Measurements from ENCODE around the gene NPAP1.

Gene NPAP1

DNA sequence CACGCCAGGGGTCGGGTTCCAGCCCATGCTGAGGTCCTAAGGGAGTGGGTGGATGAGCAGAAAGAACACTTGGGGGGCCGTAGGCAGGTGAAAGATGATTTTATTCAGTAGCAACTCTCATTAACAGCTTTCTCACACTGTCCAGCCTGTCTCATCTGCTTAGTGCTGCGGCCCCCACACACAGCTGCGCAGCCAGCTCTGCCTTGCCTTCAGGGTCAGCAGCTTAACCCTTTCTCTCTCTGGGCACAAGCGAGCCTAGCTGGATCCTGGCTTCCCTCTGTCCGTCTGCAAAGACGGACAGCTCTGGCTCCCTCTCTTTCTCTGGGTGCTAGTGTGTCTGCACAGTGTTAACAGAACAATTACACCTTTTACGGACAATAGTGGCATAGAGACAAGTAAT, 21.3 kb downstream of the NPAP1 start:
- Histone ChIP-seq H3K79me2 (ENCODE audit: insufficient read depth, low read length) (no peaks in the 10 kb centered on the region), H3K9me3 (ENCODE audit: low read length) (no peaks in the 10 kb centered on the region), H2AFZ (ENCODE audit: low read length) (no peak overlapping the region), H3K36me3 (ENCODE audit: insufficient read depth, low read length) (no peaks in the 10 kb centered on the region), H3K4me1 (ENCODE audit: insufficient read depth, low read length, severe bottlenecking) (no peaks in the 10 kb centered on the region), H3K27ac (ENCODE audit: low read depth, low read length, poor library complexity, severe bottlenecking) (no peak overlapping the region), H3K27me3 (ENCODE audit: insufficient read depth, low read length) (no peaks in the 10 kb centered on the region), H4K20me1 (ENCODE audit: insufficient read depth, low read length) (no peaks in the 10 kb centered on the region), H3K4me3 (ENCODE audit: low read depth, low read length, poor library complexity, severe bottlenecking) (no peak overlapping the region), H3F3A (ENCODE audit: insufficient read depth, low read length) (no peaks in the 10 kb centered on the region), H3K9me2 (ENCODE audit: low read depth, low read length) (no peaks in the 10 kb centered on the region), H3K4me2 (ENCODE audit: low read length) (no peak overlapping the region), H3K9ac (ENCODE audit: low read length) (no peak overlapping the region)
- TF ChIP-seq EZH2 (IDR thresholded peaks at IDR 0.05; ENCODE audit: borderline replicate concordance, low read length), result no peak
- TF ChIP-seq, protein P1, sequence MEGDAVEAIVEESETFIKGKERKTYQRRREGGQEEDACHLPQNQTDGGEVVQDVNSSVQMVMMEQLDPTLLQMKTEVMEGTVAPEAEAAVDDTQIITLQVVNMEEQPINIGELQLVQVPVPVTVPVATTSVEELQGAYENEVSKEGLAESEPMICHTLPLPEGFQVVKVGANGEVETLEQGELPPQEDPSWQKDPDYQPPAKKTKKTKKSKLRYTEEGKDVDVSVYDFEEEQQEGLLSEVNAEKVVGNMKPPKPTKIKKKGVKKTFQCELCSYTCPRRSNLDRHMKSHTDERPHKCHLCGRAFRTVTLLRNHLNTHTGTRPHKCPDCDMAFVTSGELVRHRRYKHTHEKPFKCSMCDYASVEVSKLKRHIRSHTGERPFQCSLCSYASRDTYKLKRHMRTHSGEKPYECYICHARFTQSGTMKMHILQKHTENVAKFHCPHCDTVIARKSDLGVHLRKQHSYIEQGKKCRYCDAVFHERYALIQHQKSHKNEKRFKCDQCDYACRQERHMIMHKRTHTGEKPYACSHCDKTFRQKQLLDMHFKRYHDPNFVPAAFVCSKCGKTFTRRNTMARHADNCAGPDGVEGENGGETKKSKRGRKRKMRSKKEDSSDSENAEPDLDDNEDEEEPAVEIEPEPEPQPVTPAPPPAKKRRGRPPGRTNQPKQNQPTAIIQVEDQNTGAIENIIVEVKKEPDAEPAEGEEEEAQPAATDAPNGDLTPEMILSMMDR (IDR thresholded peaks at IDR 0.05; ENCODE audit: low read length), result no peak

DNA sequence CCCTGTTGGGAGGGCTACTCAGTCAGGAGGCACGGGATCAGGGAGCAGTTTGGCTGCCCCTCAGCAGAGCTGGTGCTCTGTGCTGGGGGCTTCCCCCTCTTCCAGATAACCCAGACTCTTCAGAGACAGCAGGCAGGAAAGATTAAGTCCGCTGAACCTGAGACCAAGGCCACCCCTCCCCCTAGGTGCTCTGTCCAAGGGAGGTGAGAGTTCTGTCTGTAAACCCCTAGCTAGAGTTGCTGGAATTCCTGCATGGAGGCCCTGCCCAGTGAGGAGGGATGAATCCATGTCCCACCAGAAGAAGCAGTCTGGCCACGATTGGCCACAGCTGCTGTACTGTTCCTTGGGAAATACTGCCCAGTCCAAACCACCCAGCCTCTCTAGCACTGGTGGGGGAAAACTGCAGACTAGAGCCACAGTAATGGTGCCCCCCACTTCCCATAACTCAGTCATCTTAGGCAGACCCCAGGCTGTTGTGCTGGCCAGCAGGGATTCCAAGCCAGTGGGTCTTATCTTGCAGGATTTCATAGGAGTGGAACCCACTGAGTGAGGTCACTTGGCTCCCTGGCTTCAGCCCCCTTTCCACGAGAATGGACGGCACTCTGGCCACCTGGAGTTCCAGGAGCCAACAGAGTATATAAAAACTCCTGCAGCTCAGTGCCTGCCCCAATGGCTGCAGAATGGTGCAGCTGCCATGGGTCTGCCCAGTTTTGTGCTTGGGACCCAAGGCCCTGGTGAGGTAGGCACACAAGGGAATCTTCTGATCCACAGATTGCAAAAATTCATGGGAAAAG, 42.9 kb downstream of the NPAP1 start:
- Histone ChIP-seq H3K4me2 (ENCODE audit: low read length) (no peak overlapping the region), H2AFZ (ENCODE audit: low read length) (no peak overlapping the region), H3K9ac (ENCODE audit: low read length) (no peak overlapping the region), H3F3A (ENCODE audit: insufficient read depth, low read length) (no peaks in the 10 kb centered on the region), H3K27me3 (ENCODE audit: insufficient read depth, low read length) (no peaks in the 10 kb centered on the region), H3K36me3 (ENCODE audit: insufficient read depth, low read length) (no peaks in the 10 kb centered on the region), H3K9me2 (ENCODE audit: low read depth, low read length) (no peaks in the 10 kb centered on the region), H3K79me2 (ENCODE audit: insufficient read depth, low read length) (no peaks in the 10 kb centered on the region), H3K4me3 (ENCODE audit: low read depth, low read length, poor library complexity, severe bottlenecking) (no peak overlapping the region), H3K4me1 (ENCODE audit: insufficient read depth, low read length, severe bottlenecking) (no peaks in the 10 kb centered on the region), H3K9me3 (ENCODE audit: low read length) (no peaks in the 10 kb centered on the region), H4K20me1 (ENCODE audit: insufficient read depth, low read length) (no peaks in the 10 kb centered on the region), H3K27ac (ENCODE audit: low read depth, low read length, poor library complexity, severe bottlenecking) (no peak overlapping the region)
- TF ChIP-seq EZH2 (IDR thresholded peaks at IDR 0.05; ENCODE audit: borderline replicate concordance, low read length), result no peak
- TF ChIP-seq, protein P1 (IDR thresholded peaks at IDR 0.05; ENCODE audit: low read length), result no peak

DNA sequence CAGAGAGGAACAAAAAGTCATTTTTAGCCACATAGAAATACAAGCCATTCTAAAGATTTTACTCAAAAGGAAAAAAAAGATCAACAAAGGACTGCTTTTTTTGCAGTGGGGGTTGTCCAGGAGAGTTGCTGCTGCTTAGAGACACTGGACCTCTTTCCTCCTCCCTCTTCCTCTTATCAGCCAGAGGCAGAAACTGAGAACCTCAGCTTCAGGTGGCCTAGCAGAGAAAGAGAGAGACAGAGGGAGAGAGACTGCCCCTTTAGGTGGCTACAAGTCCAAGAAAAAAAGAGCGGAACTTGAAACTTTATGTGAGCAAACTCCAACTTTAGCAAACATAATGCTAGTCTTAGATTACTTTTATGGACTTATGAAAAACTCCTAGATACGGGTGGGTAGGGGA, 54.2 kb downstream of the NPAP1 start:
- H4K20me1 ChIP-seq (ENCODE audit: insufficient read depth, low read length), result no peaks in the 10 kb centered on the region
- no peaks in the 10 kb centered on the region for H3K4me1 ChIP-seq (ENCODE audit: insufficient read depth, low read length, severe bottlenecking)
- no peak for TF ChIP-seq EZH2 (IDR thresholded peaks at IDR 0.05; ENCODE audit: borderline replicate concordance, low read length)
- TF ChIP-seq, protein P1 (IDR thresholded peaks at IDR 0.05; ENCODE audit: low read length), result no peak
- no peaks in the 10 kb centered on the region for H3K9me3 ChIP-seq (ENCODE audit: low read length)
- H2AFZ ChIP-seq (ENCODE audit: low read length), result no peak overlapping the region
- H3K9me2 ChIP-seq (ENCODE audit: low read depth, low read length), result no peaks in the 10 kb centered on the region
- no peak overlapping the region for H3K27ac ChIP-seq (ENCODE audit: low read depth, low read length, poor library complexity, severe bottlenecking)
- H3K9ac ChIP-seq (ENCODE audit: low read length), result no peak overlapping the region
- H3K36me3 ChIP-seq (ENCODE audit: insufficient read depth, low read length), result no peaks in the 10 kb centered on the region
- no peaks in the 10 kb centered on the region for H3K27me3 ChIP-seq (ENCODE audit: insufficient read depth, low read length)
- H3F3A ChIP-seq (ENCODE audit: insufficient read depth, low read length), result no peaks in the 10 kb centered on the region
- no peaks in the 10 kb centered on the region for H3K79me2 ChIP-seq (ENCODE audit: insufficient read depth, low read length)
- no peak overlapping the region for H3K4me3 ChIP-seq (ENCODE audit: low read depth, low read length, poor library complexity, severe bottlenecking)
- H3K4me2 ChIP-seq (ENCODE audit: low read length), result no peak overlapping the region

Data from OCI-LY1 (cell line).